HG02678 (cell line): Measurements from ENCODE around the gene PIGX.
"Not testable (repeated sequence)": the region's sequence is repeated elsewhere in the genome, so short reads cannot be mapped to it uniquely, and the experiment has no call there.

Source experiments
- ATAC-seq: cut with Tn5 transposase; IDR thresholded peaks from one replicate; pipeline ENCODE4 v1.9.1; 2021; ENCODE audit warnings: mild to moderate bottlenecking, moderate library complexity; ENCODE audit not compliant: unreplicated experiment

Gene PIGX

GRCh38 chr3:196700801-196701200, 11.4 kb upstream of the PIGX start:
- no peak for ATAC-seq

GRCh38 chr3:196706327-196706726, 5.8 kb upstream of the PIGX start:
- no peak for ATAC-seq

- no peak for ATAC-seq
Observed at GRCh38 chr3:196706731-196707130, 5.4 kb upstream of the PIGX start.

GRCh38 chr3:196707566-196707965, 4.6 kb upstream of the PIGX start:
- ATAC-seq = no peak

- ATAC-seq = no peak
Observed at GRCh38 chr3:196708467-196708866, 3.7 kb upstream of the PIGX start.

GRCh38 chr3:196712514-196713413, 587 bp downstream of the PIGX start:
- ATAC-seq = peak; percentile 57

GRCh38 chr3:196717162-196717561, 5.0 kb downstream of the PIGX start:
- not testable (repeated sequence) for ATAC-seq

- no peak for ATAC-seq
Observed at GRCh38 chr3:196721097-196721496, 8.9 kb downstream of the PIGX start.

- no peak for ATAC-seq
Observed at GRCh38 chr3:196726788-196727675, 14.9 kb downstream of the PIGX start.

- no peak for ATAC-seq
Observed at GRCh38 chr3:196735751-196736150, 23.6 kb downstream of the PIGX start.

- ATAC-seq = no peak
Observed at GRCh38 chr3:196736670-196737374, 24.6 kb downstream of the PIGX start.

GRCh38 chr3:196737655-196738054, 25.5 kb downstream of the PIGX start:
- no peak for ATAC-seq

- ATAC-seq = peak; percentile 94
Observed at GRCh38 chr3:196739671-196740480, 27.7 kb downstream of the PIGX start, which contains the start of gene PAK2. TSS of gene PAK2 (plus strand) at chr3:196739857. CDS start at chr3:196782647, 42,790 bp downstream.

GRCh38 chr3:196740481-196741248, 28.5 kb downstream of the PIGX start:
- ATAC-seq = no peak

GRCh38 chr3:196741249-196741889, 29.2 kb downstream of the PIGX start:
- no peak for ATAC-seq

- not testable (repeated sequence) for ATAC-seq
Observed at GRCh38 chr3:196743569-196743968, 31.4 kb downstream of the PIGX start.

- no peak for ATAC-seq
Observed at GRCh38 chr3:196749125-196749524, 36.9 kb downstream of the PIGX start.

GRCh38 chr3:196753201-196753600, 41.0 kb downstream of the PIGX start:
- no peak for ATAC-seq
